SK-N-MC (cell line): ENCODE measurements around the gene ZNF423.

Experiments used
- EZH2 ChIP-seq: fragments of 200-600 bp; sonication (generic); IDR thresholded peaks from one replicate; pipeline ENCODE4 v1.6.1; 2017; ENCODE audit warnings: antibody characterized with exemption
- FOXP2 ChIP-seq: optimal IDR thresholded peaks from 2 replicates; pipeline ENCODE3; 2011; ENCODE audit warnings: mild to moderate bottlenecking, moderate library complexity; ENCODE audit not compliant: insufficient read depth; ENCODE audit errors: extremely low read length, control extremely low read depth
- POLR2AphosphoS5 ChIP-seq: IDR thresholded peaks from 2 replicates; pipeline ENCODE4 v1.6.1; 2012; ENCODE audit warnings: mild to moderate bottlenecking, low read depth, low read length, borderline replicate concordance

DNA sequence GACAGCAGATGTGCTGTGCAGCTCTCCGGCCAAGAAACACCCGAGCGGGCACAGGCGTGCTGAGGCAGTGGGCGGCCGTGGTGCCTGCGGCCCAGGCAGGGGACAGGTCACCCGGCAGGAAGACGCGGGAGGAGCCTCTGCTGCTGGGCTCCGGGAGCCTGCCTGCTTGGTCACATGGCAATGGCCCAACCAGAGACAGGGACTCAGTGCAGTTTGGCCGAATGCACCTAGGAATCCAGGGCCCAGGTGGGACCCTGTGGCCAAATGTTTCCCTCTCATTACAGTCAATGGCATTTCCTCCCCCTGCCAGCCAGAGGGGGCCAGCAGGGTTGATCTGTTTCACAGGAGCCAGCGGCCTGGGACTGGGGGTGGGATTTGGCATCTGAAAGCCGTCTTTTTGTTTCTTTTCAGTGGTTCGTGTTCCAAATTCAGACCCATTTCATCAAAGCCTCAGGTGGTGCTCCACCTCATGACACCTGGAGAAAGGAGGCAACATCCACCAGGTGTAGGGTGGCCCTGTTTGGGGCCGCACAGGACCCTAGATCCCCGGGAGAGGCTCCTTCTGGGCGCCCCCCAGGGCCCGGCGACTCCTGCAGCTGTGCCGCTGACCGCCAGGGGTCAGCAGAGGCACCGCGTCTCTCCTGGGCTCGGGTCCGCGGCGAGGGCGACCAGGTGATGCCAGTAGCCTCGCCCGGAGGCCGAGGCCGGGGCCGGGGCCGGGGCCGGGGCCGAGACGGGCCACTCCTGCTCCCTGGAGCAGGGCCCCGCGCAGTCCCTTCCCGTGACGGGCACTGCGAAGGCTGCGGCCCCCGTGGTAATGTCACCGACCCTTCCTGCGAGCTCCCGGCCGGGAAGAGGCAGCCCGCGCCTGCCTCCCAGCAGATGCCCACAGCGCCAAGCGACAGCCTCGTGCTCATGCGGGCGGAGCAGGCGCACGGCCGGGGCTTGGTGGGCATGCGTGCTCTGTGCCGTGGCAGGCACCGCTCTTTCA lies 363.8 kb downstream of the ZNF423 start:
- TF ChIP-seq POLR2AphosphoS5 = no peak
- no peak for TF ChIP-seq EZH2
- TF ChIP-seq FOXP2 = no peak
